Colon (tissue), 2 donors: ENCODE measurements around the gene CRYGN.

Experiments
- FAIRE-seq: peaks from 2 replicates; lab custom pipeline; 2012; peaks lifted over from hg19 to GRCh38; lab: Jason Lieb, UNC
- donor health status: control.
- donor health status: control.

The CRYGN gene

DNA sequence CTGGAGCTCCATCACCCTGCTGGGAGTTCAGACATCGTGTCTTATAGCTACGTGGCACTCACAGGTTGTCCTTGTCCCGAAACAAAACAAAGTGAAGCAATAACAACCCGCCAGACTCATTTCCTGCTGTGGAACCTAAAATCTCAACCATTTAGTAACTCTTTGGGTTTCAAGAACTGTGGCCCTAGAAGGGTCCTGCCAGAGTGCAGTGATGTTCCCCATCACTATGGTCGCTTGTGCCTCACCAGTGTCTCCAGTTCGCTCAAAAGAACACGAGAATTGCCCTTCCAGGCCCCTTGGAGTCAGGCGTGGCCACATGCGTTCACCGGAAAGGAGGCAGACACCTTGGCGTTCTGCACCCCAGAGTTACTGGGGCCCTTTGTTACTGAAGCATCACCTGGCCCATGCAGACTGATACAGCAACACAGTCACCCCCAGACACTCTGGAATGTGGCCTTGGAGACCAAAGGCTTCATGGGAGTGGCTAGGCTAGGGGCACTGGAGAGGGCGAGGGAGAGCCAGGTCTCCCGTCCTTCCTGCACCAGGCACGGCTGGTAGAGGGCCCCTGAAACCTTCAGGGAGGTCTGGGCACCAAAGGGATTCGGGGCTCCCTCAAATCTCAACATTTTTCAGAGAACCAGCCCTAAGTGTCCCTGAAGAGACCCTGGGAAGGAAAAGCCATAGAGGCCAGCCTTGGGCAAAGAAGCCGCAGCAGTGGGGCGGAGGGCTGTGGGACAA lies 908 bp downstream of the CRYGN start:
- no peak for FAIRE-seq

DNA sequence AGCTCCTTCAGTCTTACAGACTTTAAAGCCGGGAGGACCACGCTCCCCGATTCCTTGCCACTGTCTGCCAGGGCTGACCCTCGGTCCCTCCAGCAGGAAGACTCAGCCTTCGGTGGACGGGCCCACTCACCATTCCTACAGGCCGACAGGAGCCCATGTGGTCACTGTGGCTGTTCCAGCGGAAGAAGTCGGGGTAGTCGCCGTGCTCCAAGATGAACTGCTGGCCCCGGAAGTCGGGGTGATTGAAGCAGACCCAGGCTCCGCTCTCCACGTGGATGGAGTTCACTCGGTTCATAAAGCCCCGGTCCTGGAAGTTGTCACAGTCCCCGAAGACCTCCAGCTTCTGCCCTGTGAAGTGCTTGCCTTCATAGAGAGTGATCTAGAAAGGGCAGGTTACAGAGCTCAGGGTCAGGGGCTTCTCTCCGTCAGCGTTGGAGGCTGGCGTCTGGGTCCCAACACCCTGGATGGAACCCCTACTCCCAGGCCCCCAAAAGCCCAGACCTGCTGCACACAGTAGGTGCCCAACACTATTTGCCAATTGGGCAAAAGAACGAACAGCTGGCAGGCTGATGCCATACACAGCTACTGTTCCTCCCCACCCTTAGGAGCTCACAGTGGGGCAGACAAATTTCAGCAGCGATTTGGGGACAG lies 1.9 kb downstream of the CRYGN start:
- no peak for FAIRE-seq

DNA sequence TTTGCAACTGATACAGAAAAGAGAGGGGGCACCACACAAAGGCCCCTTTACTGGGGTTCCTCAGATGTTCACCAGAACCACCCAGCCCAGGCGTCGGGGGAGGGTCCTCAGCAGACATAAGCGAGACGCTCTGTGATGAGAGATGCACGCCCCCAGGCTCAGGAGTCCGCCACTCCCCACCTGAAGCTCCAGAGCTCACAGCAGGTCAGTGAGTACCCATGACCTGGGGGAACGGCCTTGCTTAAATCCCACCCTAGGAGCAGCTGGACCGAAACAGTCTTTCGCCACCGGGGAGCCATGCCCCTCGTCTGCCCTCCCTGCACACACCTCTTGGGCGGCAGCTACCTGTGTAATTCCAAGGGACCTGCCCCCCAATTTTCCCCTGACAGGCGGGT lies 2.8 kb downstream of the CRYGN start:
- no peak for FAIRE-seq

DNA sequence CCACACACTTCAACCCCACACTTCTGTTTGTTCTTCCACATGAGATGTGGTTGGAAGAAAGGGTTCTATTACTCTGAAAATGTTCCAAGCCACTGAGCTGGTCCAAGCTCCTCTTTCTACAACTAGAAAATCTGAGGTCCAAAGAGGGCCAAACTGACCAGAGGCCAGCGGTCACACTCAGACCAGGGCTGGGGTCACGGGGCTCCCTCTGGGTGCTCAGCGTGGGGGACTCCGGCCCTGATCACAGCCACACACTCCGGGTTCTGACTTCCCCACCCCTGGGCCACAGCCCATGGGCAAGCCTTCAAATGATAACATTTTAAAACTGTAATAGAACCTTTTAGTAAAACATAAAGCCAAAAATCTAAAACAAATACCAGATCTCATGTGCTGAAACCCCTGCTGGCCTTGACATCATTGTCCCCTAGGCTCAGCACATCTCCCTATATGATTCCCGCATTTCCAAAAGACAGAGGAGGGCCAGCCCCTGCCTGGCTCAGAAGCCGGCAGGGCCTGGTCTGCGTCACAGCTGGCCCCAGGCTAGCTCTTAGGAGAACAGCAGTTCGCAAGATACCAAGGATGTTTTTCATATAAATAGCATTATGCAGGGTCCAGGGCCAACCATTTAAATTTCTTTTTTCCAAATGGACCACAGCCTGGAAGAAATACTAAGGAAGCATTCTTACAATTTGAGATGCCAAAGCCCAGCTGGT lies 3.3 kb downstream of the CRYGN start:
- no peak for FAIRE-seq

DNA sequence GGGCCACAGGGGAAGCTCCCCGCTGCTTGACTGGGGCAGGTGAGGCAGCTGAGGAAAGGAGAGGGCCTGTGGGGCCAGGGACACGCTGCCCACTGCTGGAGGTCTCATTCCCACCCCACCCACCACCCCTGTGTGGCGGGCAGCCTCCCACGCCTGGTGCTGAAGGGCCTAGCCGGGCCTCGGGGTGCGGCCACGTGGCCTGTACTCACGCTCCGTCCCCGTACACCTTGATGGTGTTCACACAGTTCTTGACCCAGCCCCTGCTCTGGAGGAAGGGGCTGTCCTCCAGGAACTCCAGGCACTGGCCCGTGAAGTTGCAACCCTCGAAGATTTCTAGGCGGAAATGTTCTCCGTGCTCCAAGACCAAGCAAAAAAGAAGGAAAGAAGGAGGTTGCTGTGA lies 4.0 kb downstream of the CRYGN start:
- no peak for FAIRE-seq

DNA sequence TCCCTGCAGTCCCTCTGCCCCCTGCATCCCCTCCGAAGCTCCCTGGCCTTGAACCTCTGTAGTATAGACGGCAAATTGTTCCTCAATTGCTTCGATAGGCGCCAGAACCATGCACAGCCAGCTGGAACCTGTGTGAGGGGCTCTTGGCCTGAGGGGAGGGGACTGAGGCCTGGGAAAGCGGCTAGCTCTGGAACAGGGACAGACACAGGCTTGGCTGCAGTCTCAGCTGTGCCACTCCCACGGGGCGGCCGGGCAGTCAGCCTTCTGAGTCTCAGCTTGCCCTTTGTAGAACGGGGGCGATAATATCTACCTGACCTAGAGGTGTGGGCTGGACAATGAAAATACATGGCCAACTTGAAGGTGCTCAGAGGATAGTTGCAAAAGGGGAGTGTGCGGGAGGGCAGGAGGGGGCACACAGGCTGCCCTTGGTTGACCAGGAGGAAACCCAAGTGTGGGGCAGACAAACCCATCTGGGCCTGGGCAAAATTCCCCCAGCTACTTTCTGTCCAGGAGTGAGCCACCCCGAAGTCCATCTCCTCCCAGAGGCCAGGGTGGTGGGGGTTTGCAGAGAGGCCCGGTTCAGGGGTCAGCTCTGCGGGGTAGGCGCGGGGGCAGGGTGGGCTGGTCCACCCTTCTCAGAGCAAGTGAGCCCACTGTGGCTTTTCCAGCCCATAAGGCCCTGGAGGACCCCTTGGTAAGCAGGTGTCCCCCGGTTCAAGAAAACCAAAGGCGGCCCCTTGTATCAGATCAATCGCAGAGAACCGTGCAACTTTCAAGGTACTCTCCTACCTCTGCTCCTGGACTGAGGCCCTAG lies 4.6 kb downstream of the CRYGN start:
- no peak for FAIRE-seq

DNA sequence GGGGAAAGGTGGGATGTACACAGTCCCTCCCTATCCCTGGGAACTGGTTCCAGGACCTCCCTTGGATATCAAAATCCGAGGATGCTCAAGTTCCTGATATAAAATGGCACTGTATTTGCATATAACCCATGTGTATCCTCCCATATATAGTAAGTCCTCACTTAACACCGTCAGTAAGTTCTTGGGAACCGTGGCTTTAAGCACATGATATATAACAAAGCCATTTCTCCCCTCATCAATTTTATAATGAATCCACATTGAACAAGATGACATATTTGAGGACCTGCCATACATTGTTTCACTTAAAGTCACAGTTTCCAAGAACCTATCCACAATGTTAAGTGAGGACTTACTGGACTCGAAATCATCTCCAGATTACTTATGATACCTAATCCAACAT lies 5.4 kb downstream of the CRYGN start:
- no peak for FAIRE-seq

DNA sequence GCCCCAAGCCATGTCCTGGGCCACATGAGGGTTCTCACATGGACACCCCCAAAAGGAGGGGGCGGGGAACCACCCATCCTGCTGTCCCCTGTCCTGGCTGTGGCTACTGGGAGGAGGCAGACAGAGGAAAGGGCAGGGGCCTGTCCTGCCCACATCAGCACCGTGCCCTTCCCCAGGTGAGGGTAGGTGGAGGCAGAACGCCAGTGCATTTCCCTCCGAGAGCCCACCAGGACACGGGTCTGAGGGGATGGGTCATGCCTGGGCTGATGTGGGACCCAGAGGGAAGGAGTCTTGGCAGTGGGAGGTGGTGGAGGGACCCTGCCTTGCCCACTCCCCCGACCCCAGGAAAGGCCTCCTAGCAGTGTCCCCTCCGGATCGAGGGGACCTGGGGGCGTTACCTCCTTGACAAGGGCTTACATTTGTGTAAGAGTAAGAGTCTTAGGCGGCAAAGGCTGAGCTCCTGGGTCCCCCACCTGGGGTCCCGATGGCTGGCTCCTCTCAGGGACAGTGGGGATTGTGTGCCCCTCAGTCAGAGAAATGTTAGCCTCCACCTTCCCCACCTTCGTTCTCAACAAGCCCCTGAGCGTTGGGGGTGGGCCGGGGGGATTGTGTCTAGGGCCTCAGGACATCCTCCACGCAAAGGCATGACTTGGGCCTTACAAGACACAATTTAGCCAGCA lies 6.1 kb downstream of the CRYGN start:
- FAIRE-seq: no peak

DNA sequence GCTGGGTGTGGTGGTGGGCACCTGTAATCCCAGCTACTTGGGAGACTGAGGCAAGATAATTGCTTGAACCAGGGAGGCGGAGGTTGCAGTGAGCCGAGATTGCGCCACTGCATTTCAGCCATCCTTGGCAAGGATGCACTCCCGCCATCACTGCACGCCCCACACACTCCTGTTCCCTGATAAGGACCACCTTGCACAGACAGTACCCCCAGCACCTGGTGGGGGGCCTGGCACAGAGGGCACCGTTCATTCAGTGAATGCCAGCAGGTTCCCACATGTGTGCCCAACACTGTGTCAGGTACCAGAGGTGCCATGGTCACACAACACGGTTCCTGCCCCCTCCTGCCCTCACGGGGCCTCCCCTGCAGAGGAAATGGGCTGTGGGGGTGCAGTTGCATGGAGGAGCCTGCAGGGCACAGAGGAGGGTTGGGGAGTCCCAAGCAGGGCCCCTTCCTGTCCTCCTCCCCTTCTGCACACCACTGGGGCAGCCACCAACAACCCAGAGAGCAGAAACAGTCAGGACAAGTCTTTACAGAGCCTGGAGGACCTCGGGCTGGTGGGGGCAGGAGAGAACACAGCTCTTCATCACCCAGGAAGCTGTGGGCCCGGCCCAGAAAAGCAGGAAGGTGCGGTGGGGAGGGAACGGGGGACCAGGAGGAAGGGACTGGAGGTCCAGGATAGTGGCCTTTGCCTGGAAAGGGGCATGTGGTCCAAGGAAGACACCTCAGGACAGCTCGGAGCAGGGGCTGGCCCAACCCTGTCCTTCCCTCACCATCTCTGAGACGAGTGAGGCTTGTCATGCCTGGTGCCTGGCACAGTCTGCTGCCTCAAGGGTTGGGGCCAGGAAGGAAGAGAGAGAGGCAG lies 7.1 kb downstream of the CRYGN start:
- no peak for FAIRE-seq

DNA sequence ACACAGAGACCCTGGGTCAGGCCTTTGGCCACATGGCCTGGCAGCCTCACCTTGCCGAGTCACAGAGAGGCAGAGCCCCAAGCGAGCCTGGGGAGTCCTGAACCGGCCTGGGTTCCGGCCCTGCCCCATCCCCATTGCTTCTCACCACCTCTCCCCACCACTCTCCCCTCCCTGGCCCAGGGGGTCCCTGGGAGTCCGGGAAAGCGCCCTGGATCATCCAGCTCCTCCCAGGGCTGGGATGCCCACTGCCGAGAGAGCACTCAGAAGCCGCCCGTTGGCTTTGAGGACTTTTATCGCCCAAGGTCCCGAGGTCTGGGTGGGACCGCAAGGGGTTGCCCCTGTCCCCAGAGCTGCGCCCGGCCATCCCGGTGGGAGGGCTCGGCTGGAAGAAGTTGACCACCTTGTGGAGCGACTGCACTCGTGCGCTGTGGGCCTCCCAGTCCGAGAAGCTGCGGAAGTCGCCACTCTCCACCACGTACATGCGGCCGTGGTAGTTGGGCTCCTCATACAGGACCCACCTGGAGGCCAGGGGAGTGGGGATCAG lies 8.1 kb downstream of the CRYGN start:
- FAIRE-seq: no peak

DNA sequence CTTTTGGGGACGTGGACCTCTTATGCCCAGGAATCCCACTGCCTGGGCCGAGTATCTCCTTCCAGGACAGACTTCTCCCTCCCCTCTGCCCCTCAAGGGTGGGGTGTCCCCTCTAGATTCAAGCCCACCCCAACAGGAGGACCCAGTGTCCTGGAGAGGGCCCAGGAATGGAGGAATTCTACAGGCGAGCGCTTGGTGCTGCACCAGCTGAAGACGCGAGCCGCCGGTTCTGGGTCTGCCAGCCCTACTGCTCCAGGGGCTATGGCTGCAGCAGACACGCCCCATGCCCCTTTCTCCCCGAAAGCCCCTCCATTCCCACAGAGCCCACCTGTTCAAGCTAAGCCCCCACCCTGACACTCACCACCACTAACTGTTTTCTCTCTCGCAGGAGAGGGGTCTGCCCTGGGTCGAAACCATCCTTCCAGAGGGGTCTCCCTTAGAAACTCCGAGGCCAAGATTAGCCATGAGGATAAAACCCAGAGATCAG lies 8.6 kb downstream of the CRYGN start:
- no peak for FAIRE-seq

DNA sequence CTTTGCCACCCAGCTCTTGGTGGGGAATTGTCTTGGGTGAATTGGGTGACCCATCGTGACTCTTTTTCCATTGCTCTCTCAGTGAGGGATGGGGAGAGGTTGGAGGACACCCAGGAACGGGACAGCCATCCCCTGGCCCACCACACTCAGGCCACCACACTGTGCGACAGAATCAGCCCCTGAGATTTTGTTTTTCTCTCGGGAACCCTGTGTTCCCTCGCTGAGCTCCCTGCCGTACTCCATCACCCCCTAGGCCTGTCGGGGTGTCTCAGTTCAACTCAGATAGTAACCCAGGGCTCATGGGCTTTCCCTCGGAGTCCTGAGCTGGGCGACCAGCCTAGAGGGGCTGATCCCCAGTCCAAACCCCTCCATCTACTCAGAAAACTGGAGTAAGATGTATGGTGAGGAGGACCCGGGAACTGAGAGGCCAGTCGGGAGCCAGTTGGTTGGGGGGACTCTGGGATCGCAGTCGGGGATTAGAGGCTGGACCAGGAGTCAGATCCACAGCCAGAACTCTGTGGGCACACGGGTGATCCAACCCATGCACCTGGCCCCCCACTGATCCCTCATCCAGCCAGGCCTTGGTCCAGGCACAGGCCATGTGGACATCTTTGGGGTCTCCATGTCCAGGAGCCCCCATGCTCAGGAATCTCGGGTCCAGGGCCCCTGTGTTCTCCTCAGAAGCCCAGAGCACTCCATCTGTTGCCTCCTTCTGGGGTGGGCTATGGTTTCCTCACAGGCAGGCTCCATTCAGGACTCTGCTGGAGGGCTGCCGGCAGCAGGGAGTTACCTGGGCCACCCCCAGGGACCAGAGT lies 9.3 kb downstream of the CRYGN start:
- FAIRE-seq: no peak

DNA sequence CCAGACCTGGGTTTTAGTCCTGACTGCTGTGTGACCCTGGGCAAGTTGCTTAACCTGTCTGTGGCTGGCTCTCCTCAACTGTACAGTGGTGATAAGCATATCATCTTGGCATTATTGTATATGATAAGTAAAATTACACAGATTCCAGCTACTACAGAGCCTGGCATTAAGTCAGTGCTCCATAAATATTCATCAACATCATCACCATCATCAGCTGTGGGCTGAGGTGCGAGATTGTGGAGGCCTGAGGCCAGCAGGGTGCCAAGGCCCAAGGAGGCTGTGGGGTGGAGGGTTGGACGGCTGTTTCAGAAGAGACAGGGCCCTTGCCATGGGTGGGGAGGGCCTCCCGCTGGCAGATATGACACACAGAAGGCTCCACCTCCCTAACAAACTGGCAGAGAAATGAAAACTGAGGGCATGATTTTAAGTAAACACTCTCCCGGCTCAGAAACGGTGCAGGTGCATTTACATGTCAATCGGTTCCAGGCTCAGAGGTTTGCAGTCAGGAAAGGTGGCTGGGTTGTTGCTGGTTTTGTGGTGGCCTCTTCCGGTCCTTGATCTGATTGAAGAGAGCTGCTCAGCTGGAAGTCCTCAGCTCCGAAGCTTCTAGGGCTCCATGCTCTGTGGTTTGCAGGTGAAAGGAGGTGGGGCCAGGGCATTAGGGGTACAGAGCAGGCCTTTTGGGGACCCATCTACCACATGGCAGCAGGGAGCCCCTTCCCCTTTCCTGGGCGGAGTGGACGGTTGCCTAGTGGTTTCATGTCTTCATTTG lies 10.2 kb downstream of the CRYGN start:
- no peak for FAIRE-seq

DNA sequence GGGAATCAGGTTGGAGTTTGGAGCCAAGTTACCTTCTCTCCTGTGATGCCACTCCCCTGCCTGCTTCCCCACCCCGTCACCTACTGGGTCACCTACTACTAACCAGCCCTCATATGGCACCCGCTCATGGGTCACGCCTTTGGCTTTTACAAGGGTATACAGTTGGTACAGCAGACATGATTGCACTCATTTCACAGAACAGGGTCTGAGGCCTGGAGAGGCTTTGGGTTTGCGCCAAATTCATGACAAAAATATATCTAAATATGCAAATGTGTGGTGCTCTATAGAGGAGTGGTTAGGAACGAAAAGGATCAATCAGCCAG lies 10.7 kb downstream of the CRYGN start:
- no peak for FAIRE-seq

DNA sequence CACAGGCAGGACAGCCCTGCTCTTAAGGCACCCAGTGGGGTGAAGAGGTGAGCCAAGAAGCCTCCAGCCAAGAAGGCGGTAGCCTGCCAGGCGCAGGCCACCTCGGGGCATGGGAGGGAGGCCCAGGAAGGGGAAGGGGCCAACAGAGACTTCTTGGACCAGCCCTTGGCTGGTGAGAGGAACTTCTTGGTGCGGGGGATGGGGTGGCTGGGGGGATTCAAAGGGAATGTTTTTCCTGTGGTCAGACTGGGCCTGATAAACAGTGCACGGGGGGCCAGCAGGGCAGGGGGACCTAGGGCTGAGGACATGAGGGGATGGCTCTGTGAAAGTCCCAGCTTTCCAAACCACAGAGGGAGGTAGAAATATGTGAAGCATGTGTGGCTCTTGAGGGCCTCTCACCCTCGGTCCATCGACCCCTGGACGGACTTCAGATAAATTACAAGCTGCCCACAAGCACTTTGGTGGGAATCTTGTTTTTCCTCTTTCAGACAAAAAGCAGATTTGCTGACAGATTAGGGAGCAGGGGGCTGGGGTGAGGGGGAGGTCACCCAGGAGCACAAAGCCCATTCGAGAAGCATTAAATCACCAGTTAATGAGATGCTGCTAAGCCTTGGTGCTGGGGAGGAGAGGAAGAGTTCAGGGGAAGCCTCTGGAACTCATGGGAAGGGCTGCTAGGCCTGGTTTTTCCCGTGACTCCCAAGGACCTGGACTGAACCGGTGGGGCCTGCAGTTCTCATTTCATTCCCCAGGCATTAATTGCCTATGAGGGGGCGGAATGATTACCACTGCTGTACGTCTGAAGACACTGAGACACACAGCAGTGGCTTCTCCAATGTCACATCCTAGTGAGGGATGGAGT lies 11.3 kb downstream of the CRYGN start:
- no peak for FAIRE-seq

DNA sequence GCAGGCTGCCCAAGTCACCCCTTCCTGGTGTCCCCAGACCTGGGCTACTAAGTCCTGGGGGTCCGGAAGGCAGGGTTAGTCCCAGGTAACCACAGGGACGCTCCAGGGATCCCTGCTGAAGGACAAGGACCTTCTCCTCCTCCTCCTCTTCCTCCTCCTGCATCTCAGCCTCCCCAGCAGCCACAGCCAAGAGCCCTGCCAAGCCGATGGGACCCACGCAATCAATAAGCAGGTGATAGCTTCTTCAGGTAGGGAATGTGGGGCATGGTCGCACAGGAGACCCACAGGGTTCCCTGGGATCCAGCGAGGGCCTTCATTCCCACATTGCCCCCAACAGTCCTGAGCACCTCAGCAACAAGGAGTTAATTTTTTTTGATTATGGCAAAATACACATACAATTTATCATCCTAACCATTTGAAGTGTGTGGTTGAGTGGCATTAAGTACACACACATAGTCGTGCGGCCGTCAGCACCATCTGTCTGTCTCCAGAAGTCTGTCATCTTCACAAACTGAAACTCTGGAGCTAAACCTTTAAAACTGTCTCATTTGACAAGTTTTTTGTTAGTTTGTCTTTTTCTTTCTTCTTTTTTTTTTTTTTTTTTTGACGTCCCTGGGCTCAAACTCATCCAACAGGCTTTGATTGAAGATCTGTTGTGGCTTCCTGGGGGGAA lies 12.1 kb downstream of the CRYGN start:
- FAIRE-seq: no peak

DNA sequence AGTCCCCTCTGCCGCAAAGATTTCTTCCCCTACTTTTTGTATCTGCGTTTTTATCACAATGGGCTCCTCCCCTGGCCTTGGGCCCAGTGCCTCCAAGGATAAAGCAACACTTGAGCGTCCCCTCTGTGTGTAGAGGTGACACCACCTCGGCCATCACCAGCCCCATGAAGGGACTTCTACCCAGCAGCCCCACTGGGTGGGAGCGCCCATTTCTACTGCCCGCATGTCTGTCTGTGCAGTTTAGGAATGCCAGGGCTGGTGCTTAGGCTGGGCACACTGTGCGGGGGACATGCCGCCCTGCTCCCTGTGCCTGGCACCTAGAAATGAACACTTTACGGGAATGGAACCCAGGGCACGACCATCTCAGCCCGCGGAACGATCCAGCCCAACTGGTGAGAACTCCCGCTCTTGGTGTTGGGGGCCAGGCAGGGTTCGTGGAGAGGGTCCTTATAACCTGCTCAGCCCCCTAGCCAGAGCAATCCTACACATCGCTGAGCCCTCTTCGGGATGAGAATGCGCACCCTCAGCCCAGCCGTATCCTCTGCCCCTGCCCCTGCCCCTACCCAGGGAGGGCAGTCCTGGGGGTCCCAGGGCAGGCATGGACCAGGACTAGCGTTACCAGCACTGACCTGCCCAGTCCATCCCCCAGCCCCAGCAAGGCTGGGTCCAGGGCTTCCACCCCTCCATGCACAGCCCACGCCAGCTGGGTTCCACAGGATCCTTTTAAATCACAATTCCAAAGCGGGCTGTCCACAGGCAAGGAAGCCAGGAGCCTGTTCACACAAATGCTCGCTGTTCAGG lies 12.8 kb downstream of the CRYGN start:
- no peak for FAIRE-seq
